HepG2 (cell line): ENCODE measurements around the gene CXCL8. TPM values are rescaled to one million over a fixed set of nuclear protein-coding genes. Genes with fewer than 3 reads are reported as not detected.

Experiments used
- ATAC-seq: fragments of 200-7000 bp; cut with Tn5 transposase; 3 replicates; pipeline ENCODE4 v1.9.1; 2020; ENCODE audit warnings: mild to moderate bottlenecking, moderate library complexity
- BruUV-seq: library from RNA; stranded (reverse); fragments of 400-500 nt; replicated peaks from 2 replicates; lab custom pipeline; 2021; lab: Mats Ljungman, UMichigan
- CTCF ChIA-PET: fragments of 300-600 bp; formaldehyde crosslinking; extraction: SDS; loops from one replicate; lab custom pipeline; 2021; ENCODE audit warnings: low total read pairs, inconsistent platforms, low intra/inter-chr PET ratio; lab: Yijun Ruan, JAX
- POLR2A ChIA-PET: fragments of 350-600 bp; sonication (Branson Sonifier 250); formaldehyde crosslinking; loops from one replicate; lab custom pipeline; 2020; ENCODE audit warnings: antibody characterized with exemption, inconsistent platforms; lab: Yijun Ruan, JAX
- DNase-seq: peaks from one replicate; pipeline ENCODE4 v3.0.0-alpha.2; 2015; ENCODE audit warnings: low spot score
- FAIRE-seq: peaks from 3 replicates; lab custom pipeline; 2011; peaks lifted over from hg19 to GRCh38; lab: Jason Lieb, UNC
- H2AFZ ChIP-seq: one replicate; pipeline ENCODE4 v1.6.1; 2011; ENCODE audit warnings: low read length, inconsistent platforms
- H3K27ac ChIP-seq: fragments of 300-600 bp; 3 replicates; pipeline ENCODE4 v1.8.0; 2011; ENCODE audit warnings: mixed run types, mild to moderate bottlenecking, mixed read lengths, low read length, inconsistent platforms; ENCODE audit not compliant: insufficient read depth; ENCODE audit errors: extremely low read length
- H3K27me3 ChIP-seq, 2 experiments: fragments of 200-600 bp in 1 of 2; 2 replicates in 1 of 2; 3 replicates in 1 of 2; pipeline versions ENCODE4 v1.6.0 to v1.8.0; 2011; ENCODE audit warnings: low read length in 2 of 2, mild to moderate bottlenecking in 2 of 2, moderate library complexity in 2 of 2, inconsistent platforms in 1 of 2; ENCODE audit not compliant: insufficient read depth in 2 of 2, control insufficient read depth in 1 of 2
- H3K36me3 ChIP-seq, 2 experiments: fragments of 200-600 bp in 1 of 2; replicated peaks in 1 of 2; 2 replicates in 1 of 2; 3 replicates in 1 of 2; pipeline versions ENCODE4 v1.5.1 to v1.8.0; 2011; ENCODE audit warnings: low read length in 2 of 2, inconsistent platforms in 1 of 2; ENCODE audit not compliant: insufficient read depth in 2 of 2, control insufficient read depth in 1 of 2
- H3K4me1 ChIP-seq: 2 replicates; pipeline ENCODE4 v1.5.1; 2012; ENCODE audit warnings: low read length, inconsistent platforms; ENCODE audit not compliant: insufficient read depth
- H3K4me2 ChIP-seq: 2 replicates; pipeline ENCODE4 v1.6.0; 2011; ENCODE audit warnings: low read depth, low read length, inconsistent platforms
- H3K4me3 ChIP-seq, 3 experiments: fragments of 200-600 bp in 1 of 3; sonication (generic), shearing (Covaris generic) in 1 of 3; replicated peaks in 1 of 3; 2 replicates each; pipeline ENCODE4 v1.5.1; 2011 to 2016; ENCODE audit warnings: low read length in 3 of 3, inconsistent platforms in 2 of 3, low read depth in 2 of 3, mild to moderate bottlenecking in 2 of 3, control low read depth in 1 of 3, mixed read lengths in 1 of 3; ENCODE audit not compliant: insufficient read depth in 1 of 3
- H3K79me2 ChIP-seq: one replicate; pipeline ENCODE4 v1.6.1; 2011; ENCODE audit warnings: low read length, inconsistent platforms; ENCODE audit not compliant: insufficient read depth
- H3K9ac ChIP-seq: 2 replicates; pipeline ENCODE4 v1.6.0; 2011; ENCODE audit warnings: mild to moderate bottlenecking, low read depth, low read length, inconsistent platforms; ENCODE audit not compliant: insufficient read depth
- H3K9me3 ChIP-seq: 2 replicates; pipeline ENCODE4 v1.5.1; 2012; ENCODE audit warnings: mild to moderate bottlenecking, low read length
- H4K20me1 ChIP-seq: 2 replicates; pipeline ENCODE4 v1.6.0; 2011; ENCODE audit warnings: inconsistent platforms, mild to moderate bottlenecking, low read length, moderate library complexity; ENCODE audit not compliant: insufficient read depth
- ATM ChIP-seq: fragments of 450-650 bp; IDR thresholded peaks from 2 replicates; pipeline ENCODE4 v1.7.1; 2017; ENCODE audit warnings: mild to moderate bottlenecking, borderline replicate concordance
- HOXA5 ChIP-seq: sonication (generic); formaldehyde crosslinking; IDR thresholded peaks from 2 replicates; pipeline ENCODE4 v1.4.0; 2020; ENCODE audit warnings: missing genetic modification reagents
- NCOA1 ChIP-seq: sonication (generic); formaldehyde crosslinking; IDR thresholded peaks from 2 replicates; pipeline ENCODE4 v1.9.0; 2021; ENCODE audit warnings: missing genetic modification reagents
- PRDM15 ChIP-seq: sonication (generic); formaldehyde crosslinking; IDR thresholded peaks from 2 replicates; pipeline ENCODE4 v1.4.0; 2020; ENCODE audit warnings: missing genetic modification reagents
- TEAD3 ChIP-seq: optimal IDR thresholded peaks from 2 replicates; pipeline ENCODE3; 2016; ENCODE audit warnings: borderline replicate concordance
- TFE3 ChIP-seq: IDR thresholded peaks from 2 replicates; pipeline ENCODE4 v1.6.1; 2016
- ZFP90 ChIP-seq: sonication (generic); formaldehyde crosslinking; IDR thresholded peaks from 2 replicates; pipeline ENCODE4 v1.8.0; 2022; ENCODE audit warnings: missing genetic modification reagents, mild to moderate bottlenecking, inconsistent platforms, borderline replicate concordance
- ZFY ChIP-seq: sonication (generic); formaldehyde crosslinking; IDR thresholded peaks from 2 replicates; pipeline ENCODE4 v1.4.0; 2020; ENCODE audit warnings: missing genetic modification reagents
- ZNF281 ChIP-seq: sonication (generic); formaldehyde crosslinking; IDR thresholded peaks from 2 replicates; pipeline ENCODE4 v1.4.0; 2020; ENCODE audit warnings: missing genetic modification reagents, borderline replicate concordance
- ZNF569 ChIP-seq: sonication (generic); formaldehyde crosslinking; IDR thresholded peaks from 2 replicates; pipeline ENCODE4 v1.5.0; 2020; ENCODE audit warnings: mild to moderate bottlenecking, missing genetic modification reagents, moderate library complexity, borderline replicate concordance
- WGBS: methylation state at CpG from one replicate; pipeline ENCODE4 v1.1.6; 2017; ENCODE audit warnings: low lambda C conversion rate; 5-methylcytosine and 5-hydroxymethylcytosine counted together
- in situ Hi-C: cut with HindIII; loops from 2 replicates; pipeline ENCODE4 v1.10.0; 2017; ENCODE audit warnings: low pct_unique_long_range_greater_than_20kb; ENCODE audit not compliant: extremely low pct_ligation_motif_present
- intact Hi-C: fragments of 100-400 bp; cut with micrococcal nuclease; formaldehyde crosslinking; loops from one replicate; pipeline ENCODE4 v1.10.0; 2022; ENCODE audit not compliant: unreplicated experiment
- polyA plus RNA-seq, 8 experiments: library from polyadenylated mRNA; depleted of rRNA in 3 of 8; stranded (reverse) in 7 of 8; unstranded in 1 of 8; fragments of >200 nt; fragmentation: Illumina TruSeq in 4 of 8; extraction: Trizol in 4 of 8; gene quantifications; 2 replicates each; pipeline versions ENCODE4 v1.2.1 to v1.2.3, GENCODE V29; 2011 to 2016; ENCODE audit warnings: low read depth in 4 of 8, missing spikeins in 1 of 8, mixed read lengths in 1 of 8; ENCODE audit not compliant: insufficient read depth in 1 of 8
- total RNA-seq, 5 experiments: library from RNA; depleted of rRNA; stranded (reverse); fragments of >200 nt; fragmentation: Illumina TruSeq; extraction: Trizol; gene quantifications; 2 replicates each; pipeline ENCODE4 v1.2.3, GENCODE V29; 2016; ENCODE audit warnings: low read depth in 1 of 5

The CXCL8 gene
- total and polyA plus RNA-seq, 2 of the 13 experiments (the other 11 are each of a cell fraction or from before 2014, with no cell fraction given): 1.8 to 7.8 TPM

GRCh38 chr4:73713650-73714049 lies 26.7 kb upstream of the CXCL8 start:
- H3K79me2 ChIP-seq: no peaks in the 10 kb centered on the region
- no peak overlapping the region for H3K4me2 ChIP-seq
- CTCF ChIA-PET: no interaction called here
- H3K9me3 ChIP-seq: no peaks in the 10 kb centered on the region
- in situ Hi-C loops: no loop called here
- no peaks in the 10 kb centered on the region for H3K36me3 ChIP-seq
- H3K27me3 ChIP-seq: peaks cover 0 to 7% of the 10 kb centered on the region in 2 experiments; a peak in 1 of 5 replicates
- no peak overlapping the region for H3K9ac ChIP-seq
- POLR2A ChIA-PET: no interaction called here
- no peak overlapping the region for H3K4me3 ChIP-seq
- WGBS: 37% methylated on average over 3 of the region's 3 CpGs
- FAIRE-seq (no peak), ATAC-seq (no peak), DNase-seq (no peak)
- no peaks in the 10 kb centered on the region; the same call in 1 of the 2 replicates for H4K20me1 ChIP-seq
- H2AFZ ChIP-seq: no peak overlapping the region
- no peak overlapping the region for H3K27ac ChIP-seq
- intact Hi-C loops: no loop called here
- no peak for TF ChIP-seq ZFP90 (CRISPR knock-in tag)
- no peak for TF ChIP-seq PRDM15
- no peak for TF ChIP-seq TFE3 (CRISPR knock-in tag)
- TF ChIP-seq ZFY: no peak
- no peak for TF ChIP-seq TEAD3 (CRISPR knock-in tag)
- no peak for TF ChIP-seq HOXA5 (CRISPR knock-in tag)
- TF ChIP-seq ATM: no peak
- no peak for TF ChIP-seq ZNF569 (CRISPR knock-in tag)
- TF ChIP-seq NCOA1 (CRISPR knock-in tag): no peak
- TF ChIP-seq ZNF281 (CRISPR knock-in tag): no peak
- no TSS peak for BruUV-seq
- no peaks in the 10 kb centered on the region for H3K4me1 ChIP-seq
